C4-2B (cell line): Measurements from ENCODE around the gene HELLS.
"Not testable (repeated sequence)": the region's sequence is repeated elsewhere in the genome, so short reads cannot be mapped to it uniquely, and the experiment has no call there.

Experiments
- H3K27ac ChIP-seq: fragments of 450-650 bp; 2 replicates; pipeline ENCODE4 v1.5.1; 2017
- ZFX ChIP-seq: fragments of 450-650 bp; IDR thresholded peaks from 2 replicates; pipeline ENCODE4 v1.6.1; 2017
- TF ChIP-seq, protein P1 (sequence below): fragments of 450-650 bp; conservative IDR thresholded peaks from 2 replicates; pipeline ENCODE4 v1.5.1; 2017; ENCODE audit warnings: mild to moderate bottlenecking

HELLS gene

DNA sequence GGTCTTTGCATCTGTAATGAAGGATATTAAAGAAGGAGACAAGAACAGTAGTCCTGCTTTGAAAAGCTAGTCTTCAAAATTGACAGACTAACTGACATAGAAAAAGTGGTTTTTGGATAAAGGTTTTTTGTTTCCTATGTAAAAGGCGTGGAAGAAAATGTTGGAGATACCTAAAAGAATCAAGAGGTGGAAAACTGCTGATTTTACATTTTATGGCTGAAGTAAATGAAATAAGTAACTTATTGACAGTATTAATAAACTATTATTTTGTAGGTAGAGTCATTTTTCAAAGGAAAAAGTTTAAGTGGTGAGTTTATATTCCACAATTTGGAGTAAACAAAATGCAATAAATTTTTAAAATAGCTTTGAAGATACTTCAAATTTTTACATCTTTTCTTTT, 12.6 kb upstream of the HELLS start:
- TF ChIP-seq, protein P1, sequence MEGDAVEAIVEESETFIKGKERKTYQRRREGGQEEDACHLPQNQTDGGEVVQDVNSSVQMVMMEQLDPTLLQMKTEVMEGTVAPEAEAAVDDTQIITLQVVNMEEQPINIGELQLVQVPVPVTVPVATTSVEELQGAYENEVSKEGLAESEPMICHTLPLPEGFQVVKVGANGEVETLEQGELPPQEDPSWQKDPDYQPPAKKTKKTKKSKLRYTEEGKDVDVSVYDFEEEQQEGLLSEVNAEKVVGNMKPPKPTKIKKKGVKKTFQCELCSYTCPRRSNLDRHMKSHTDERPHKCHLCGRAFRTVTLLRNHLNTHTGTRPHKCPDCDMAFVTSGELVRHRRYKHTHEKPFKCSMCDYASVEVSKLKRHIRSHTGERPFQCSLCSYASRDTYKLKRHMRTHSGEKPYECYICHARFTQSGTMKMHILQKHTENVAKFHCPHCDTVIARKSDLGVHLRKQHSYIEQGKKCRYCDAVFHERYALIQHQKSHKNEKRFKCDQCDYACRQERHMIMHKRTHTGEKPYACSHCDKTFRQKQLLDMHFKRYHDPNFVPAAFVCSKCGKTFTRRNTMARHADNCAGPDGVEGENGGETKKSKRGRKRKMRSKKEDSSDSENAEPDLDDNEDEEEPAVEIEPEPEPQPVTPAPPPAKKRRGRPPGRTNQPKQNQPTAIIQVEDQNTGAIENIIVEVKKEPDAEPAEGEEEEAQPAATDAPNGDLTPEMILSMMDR = no peak
- no peak for TF ChIP-seq ZFX
- no peak overlapping the region for H3K27ac ChIP-seq

DNA sequence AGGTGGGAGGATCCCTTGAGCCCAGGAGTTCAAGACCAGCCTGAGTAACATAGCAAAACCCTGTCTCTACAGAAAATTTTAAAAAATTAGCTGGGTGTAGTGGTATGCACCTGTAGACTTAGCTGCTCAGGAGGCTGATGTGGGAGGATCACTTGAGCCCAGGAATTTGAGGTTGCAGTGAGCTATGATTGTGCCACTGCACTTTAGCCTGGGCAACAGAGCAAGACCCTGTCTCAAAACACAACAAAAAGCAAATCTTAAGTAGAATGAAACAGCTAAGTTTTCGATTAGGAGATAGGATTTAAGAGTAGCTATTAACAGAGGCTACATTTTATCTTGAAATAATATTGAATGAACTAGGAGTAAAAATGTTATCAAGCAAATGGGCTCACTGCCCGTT, 3.3 kb upstream of the HELLS start:
- not testable (repeated sequence) for H3K27ac ChIP-seq

DNA sequence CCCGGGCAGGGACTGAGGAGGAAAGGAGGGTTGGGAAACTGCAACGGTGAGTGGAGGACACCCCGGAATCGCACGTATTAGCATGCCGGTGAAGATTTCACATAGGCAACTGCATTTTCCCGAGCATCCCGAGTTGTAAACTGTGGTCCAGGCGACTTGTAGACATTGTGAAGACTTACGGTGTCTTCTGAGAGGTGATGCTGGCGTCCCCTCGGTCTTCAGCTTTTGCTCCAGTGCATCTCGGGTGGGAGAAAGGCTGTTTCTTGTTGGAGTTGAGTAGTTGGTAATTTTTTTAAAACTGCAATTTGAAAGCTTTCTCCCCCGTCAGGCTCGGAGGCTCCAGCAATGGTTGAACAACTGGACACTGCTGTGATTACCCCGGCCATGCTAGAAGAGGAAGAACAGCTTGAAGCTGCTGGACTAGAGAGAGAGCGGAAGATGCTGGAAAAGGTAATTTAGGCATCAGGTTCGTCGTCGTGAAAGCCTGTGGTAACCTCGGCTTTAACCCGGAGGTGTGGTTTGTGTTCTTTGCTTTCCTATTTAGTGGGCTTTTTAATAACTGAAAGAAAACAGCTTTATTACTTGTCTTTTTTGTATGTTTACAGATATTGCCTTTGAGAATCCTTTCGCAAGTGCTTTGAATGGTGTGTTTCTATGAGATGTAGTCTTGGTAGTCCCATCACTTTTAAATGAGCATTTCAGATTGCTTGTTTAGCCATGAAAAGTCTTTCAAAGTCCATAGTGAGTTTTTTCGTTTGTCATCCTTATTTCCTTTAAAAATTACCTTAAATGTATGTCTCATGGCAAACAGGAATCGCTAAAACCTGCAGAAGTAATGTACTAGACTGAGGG, 687 bp downstream of the HELLS start:
- H3K27ac ChIP-seq = peak overlapping the region; percentile 81
- TF ChIP-seq ZFX = no peak
- TF ChIP-seq, protein P1 = no peak

DNA sequence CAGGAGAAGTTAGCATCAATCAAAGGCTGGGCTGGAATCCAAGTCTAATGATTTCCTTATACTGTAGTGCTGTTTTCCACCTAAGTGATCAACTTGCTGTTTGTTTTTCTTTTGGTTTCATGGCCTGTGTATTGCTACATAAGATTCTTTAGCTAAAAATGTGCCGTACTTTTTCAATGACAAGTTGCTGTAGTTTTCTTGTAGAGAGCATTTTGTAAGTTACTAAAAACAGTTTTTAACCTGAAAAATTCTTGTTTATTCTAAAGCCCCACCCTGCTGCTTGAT, 1.3 kb downstream of the HELLS start:
- no peak overlapping the region for H3K27ac ChIP-seq
- TF ChIP-seq ZFX = no peak
- TF ChIP-seq, protein P1 = no peak

DNA sequence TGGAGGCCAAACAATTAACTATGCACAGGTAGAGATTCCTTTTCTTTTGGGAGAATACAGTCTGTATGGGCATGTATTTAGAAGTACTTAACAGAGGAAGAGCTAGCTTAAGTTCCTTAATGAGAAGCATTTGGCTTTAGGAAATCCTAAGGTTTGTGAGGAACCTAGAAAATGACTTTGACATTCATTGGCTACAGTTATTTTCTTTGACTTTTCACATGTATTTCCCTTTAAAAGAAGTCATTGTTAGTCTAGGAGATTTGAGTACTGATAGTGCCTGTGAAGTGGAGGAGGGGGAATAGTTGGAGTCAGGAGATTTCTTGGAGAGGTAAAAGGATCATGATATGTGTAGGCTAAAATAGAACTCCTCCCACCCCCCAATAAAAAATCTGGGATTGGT, 3.6 kb downstream of the HELLS start:
- TF ChIP-seq, protein P1 = no peak
- no peak for TF ChIP-seq ZFX
- H3K27ac ChIP-seq = no peak overlapping the region

DNA sequence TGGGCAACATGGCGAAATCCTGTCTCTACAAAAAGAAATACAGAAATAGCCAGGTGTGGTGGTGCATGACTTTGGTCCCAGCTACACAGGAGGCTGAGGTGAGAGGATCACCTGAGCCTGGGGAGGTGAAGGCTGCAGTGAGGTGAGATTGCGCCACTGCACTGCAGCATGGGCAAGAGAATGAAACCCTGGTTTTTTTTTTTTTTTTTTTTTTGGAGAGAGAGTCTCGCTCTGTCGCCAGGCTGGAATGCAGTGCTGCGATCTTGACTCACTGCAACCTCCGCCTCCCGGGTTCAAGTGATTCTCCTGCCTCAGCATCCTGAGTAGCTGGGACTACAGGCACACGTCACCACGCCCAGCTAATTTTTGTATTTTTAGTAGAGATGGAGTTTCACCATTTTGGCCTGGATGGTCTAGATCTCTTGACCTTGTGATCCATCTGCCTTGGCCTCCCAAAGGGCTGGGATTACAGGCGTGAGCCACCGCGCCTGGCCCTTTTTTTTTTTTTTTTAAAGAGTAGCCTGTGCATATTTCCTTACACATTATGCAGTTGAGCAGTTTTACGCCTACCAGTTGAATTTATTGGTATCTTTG, 22.2 kb downstream of the HELLS start:
- not testable (repeated sequence) for H3K27ac ChIP-seq

DNA sequence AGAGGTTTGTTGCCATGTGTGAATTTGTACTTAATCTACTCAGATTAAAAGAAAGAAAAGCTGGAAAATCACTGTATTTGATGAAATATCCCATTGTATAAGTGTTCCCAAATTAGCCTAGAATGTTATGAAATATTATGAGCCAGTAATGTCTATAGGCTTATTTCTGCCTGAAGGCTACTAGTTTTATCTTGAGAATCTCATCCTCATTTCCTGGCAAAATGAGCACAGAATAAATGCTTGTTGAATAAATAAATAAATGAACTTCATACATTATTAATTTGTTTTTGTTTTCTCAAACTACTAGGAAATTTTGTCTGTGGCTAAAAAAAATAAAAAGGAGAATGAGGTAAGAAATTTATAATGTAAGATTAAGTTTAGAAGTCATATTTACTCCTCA, 25.5 kb downstream of the HELLS start:
- H3K27ac ChIP-seq = no peak overlapping the region
- TF ChIP-seq ZFX = no peak
- TF ChIP-seq, protein P1 = no peak

DNA sequence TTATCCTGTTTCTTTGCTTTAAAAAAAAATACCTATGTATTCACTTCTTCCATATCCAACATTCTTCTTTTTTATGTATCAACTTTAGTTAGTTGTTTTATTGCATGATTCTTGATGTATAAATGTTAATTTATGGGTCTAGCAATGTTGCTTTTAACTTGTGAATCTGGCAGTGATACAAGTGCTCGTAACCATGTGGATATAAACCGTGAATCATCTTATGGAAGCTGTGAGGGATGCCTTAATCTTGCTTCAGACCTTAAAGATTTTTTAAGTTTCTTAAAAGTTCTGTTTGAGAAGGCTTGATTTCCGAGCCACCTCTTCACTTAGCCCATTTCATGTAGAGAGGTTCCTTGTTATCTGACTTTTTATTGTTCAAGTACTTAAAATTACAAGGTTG, 25.9 kb downstream of the HELLS start:
- no peak overlapping the region for H3K27ac ChIP-seq
- no peak for TF ChIP-seq ZFX
- TF ChIP-seq, protein P1 = no peak
